ENCODE measurements around the gene SLC47A2.

SLC47A2 gene

DNA sequence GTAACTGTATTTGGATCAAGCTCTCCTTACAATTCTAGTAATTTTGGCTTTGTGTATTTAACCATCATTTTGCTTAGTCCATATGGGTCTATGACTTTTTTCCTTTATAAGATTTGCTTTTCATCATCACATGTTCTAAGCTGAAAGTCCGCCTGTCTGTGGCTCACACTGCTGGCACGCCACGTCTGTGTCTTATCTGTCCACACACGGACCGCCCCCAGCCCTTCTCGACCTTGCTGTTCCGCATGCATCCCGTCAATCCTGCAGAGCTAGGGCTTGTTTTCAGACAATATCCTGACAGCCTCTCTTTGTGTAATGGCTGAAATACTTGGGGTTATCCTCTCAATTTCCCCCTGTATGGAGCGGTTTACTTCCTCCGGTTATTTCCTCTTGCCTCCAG lies 40.2 kb upstream of the SLC47A2 start:
- no peaks in the 10 kb centered on the region for H3K27me3 ChIP-seq (ENCODE audit: insufficient read depth, low read depth)
- H2AFZ ChIP-seq (ENCODE audit: low read depth): no peak overlapping the region
- no peaks in the 10 kb centered on the region for H3K4me1 ChIP-seq (ENCODE audit: low read depth, poor library complexity, severe bottlenecking)
- no peak overlapping the region for H3K4me2 ChIP-seq
- no peak overlapping the region for H3K9ac ChIP-seq
- TF ChIP-seq, protein P1, sequence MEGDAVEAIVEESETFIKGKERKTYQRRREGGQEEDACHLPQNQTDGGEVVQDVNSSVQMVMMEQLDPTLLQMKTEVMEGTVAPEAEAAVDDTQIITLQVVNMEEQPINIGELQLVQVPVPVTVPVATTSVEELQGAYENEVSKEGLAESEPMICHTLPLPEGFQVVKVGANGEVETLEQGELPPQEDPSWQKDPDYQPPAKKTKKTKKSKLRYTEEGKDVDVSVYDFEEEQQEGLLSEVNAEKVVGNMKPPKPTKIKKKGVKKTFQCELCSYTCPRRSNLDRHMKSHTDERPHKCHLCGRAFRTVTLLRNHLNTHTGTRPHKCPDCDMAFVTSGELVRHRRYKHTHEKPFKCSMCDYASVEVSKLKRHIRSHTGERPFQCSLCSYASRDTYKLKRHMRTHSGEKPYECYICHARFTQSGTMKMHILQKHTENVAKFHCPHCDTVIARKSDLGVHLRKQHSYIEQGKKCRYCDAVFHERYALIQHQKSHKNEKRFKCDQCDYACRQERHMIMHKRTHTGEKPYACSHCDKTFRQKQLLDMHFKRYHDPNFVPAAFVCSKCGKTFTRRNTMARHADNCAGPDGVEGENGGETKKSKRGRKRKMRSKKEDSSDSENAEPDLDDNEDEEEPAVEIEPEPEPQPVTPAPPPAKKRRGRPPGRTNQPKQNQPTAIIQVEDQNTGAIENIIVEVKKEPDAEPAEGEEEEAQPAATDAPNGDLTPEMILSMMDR (conservative IDR thresholded peaks at IDR 0.05; ENCODE audit: low read depth, low read length): no peak
- H4K20me1 ChIP-seq (ENCODE audit: insufficient read depth): no peaks in the 10 kb centered on the region
- no peaks in the 10 kb centered on the region for H3K79me2 ChIP-seq (ENCODE audit: insufficient read depth, low read depth)
- no peak overlapping the region for H3K27ac ChIP-seq
- no peak overlapping the region for H3K4me3 ChIP-seq (IDR thresholded peaks at IDR 0.05; ENCODE audit: insufficient read depth, low read depth, low read length)
- no peaks in the 10 kb centered on the region for H3K36me3 ChIP-seq (ENCODE audit: insufficient read depth)

DNA sequence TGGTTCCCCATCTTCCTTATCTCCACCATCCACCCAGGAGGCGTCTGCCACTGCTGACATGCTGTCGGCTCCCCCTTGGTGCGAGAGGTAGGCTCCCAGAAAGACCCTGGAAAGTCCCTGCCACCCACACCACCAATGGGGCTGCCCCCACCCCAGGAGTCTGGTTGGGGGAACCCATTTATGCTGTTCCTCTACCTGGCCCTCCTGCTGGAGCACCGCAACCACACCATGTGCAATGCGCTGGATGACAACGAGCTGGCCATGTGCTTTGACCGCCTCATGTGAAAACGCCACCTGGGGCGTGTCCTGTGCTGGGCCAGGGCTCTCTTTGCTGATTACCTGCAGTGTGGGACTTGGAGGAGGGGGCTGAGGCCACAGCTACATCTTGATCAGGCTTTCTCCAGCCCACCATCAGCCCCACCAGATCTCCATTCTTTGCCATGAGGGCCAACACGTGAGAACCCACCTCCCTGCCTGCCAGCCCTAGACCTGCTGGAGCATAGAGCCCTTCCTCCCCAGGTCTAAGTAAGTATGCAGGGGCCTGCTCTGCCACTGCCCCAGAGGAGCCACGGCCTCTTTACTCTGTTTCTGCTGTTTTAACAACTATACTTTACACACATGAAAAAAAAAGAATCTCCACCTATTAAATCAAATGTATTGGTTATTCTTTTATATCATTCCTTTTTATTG lies 39.6 kb upstream of the SLC47A2 start:
- no peak overlapping the region for H2AFZ ChIP-seq (ENCODE audit: low read depth)
- H3K27me3 ChIP-seq (ENCODE audit: insufficient read depth, low read depth): no peaks in the 10 kb centered on the region
- no peaks in the 10 kb centered on the region for H3K36me3 ChIP-seq (ENCODE audit: insufficient read depth)
- no peak overlapping the region for H3K9ac ChIP-seq
- H3K4me3 ChIP-seq (IDR thresholded peaks at IDR 0.05; ENCODE audit: insufficient read depth, low read depth, low read length): no peak overlapping the region
- no peaks in the 10 kb centered on the region for H3K4me1 ChIP-seq (ENCODE audit: low read depth, poor library complexity, severe bottlenecking)
- H3K4me2 ChIP-seq: no peak overlapping the region
- H3K27ac ChIP-seq: no peak overlapping the region
- H4K20me1 ChIP-seq (ENCODE audit: insufficient read depth): no peaks in the 10 kb centered on the region
- TF ChIP-seq, protein P1 (conservative IDR thresholded peaks at IDR 0.05; ENCODE audit: low read depth, low read length): no peak
- H3K79me2 ChIP-seq (ENCODE audit: insufficient read depth, low read depth): no peaks in the 10 kb centered on the region

DNA sequence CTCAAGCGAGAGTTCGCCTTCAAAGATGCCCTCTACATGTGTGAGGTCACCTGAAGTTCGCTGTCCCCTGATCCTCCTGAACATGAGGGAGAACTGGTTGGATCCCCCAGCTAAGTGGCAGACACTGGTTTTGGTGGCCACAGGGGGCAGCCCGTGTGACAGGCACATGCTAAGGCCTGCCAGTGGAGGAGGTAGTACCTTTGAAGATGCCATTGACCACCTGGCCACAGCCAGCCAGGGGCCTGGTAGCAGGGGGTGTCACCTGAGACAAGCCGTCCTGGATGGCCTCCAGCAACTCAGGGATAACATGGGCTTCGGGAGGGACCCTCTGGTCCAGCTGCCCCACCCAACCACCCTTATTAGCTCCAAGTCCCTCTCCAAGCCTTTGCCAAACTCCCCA lies 39.0 kb upstream of the SLC47A2 start:
- Histone ChIP-seq H3K79me2 (ENCODE audit: insufficient read depth, low read depth) (no peaks in the 10 kb centered on the region), H3K4me3 (IDR thresholded peaks at IDR 0.05; ENCODE audit: insufficient read depth, low read depth, low read length) (no peak overlapping the region), H3K4me2 (no peak overlapping the region), H3K36me3 (ENCODE audit: insufficient read depth) (no peaks in the 10 kb centered on the region), H3K27ac (no peak overlapping the region), H2AFZ (ENCODE audit: low read depth) (no peak overlapping the region), H3K27me3 (ENCODE audit: insufficient read depth, low read depth) (no peaks in the 10 kb centered on the region), H3K9ac (no peak overlapping the region), H3K4me1 (ENCODE audit: low read depth, poor library complexity, severe bottlenecking) (no peaks in the 10 kb centered on the region), H4K20me1 (ENCODE audit: insufficient read depth) (no peaks in the 10 kb centered on the region)
- TF ChIP-seq, protein P1 (conservative IDR thresholded peaks at IDR 0.05; ENCODE audit: low read depth, low read length): no peak

DNA sequence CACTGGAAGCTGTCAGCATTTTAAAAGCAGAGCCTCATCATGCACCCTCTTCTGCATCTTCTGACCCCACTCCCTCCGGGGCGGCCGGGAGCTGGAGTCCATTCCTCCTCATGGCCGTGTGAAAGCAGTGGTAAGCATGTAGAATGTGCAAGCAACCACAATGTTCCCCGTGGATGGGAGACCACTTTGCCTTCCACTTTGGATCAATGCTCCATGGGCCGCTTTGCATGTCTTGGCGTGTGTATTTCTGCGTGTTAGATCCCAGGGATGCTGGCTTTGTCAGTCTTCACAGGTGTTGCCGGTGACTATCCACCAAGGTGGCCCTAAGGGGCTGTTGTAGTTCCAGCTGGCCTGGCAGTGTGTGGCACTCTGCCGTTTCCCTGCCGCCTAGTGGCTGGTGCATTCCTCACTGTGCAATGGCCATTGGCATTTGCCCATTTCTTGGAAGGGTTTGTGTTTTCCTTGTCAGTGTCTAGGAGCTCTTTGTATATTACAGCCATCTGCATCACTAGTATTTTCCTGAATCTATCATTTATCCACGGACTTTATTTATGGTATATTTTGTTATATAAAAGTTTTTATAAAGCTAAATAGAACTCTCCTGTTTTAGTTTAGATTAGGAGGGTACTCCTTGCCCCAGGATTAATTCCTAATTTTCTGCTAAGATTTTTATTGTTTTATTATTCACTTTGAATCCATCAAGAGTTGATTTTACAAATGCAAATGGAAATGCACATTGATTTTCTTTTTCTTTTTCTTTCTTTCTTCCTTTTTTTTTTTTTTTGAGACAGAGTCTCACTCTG lies 37.5 kb upstream of the SLC47A2 start:
- Histone ChIP-seq H3K36me3 (ENCODE audit: insufficient read depth) (no peaks in the 10 kb centered on the region), H3K4me3 (IDR thresholded peaks at IDR 0.05; ENCODE audit: insufficient read depth, low read depth, low read length) (no peak overlapping the region), H3K27ac (no peak overlapping the region), H2AFZ (ENCODE audit: low read depth) (no peak overlapping the region), H3K27me3 (ENCODE audit: insufficient read depth, low read depth) (no peaks in the 10 kb centered on the region), H3K9ac (no peak overlapping the region), H3K4me2 (no peak overlapping the region), H3K4me1 (ENCODE audit: low read depth, poor library complexity, severe bottlenecking) (no peaks in the 10 kb centered on the region), H4K20me1 (ENCODE audit: insufficient read depth) (no peaks in the 10 kb centered on the region), H3K79me2 (ENCODE audit: insufficient read depth, low read depth) (no peaks in the 10 kb centered on the region)
- TF ChIP-seq, protein P1 (conservative IDR thresholded peaks at IDR 0.05; ENCODE audit: low read depth, low read length): no peak
